ENCODE measurements around the gene PI4KA. TPM values are rescaled to one million over a fixed set of nuclear protein-coding genes. Genes with fewer than 3 reads are reported as not detected.

The PI4KA gene
- total and polyA plus RNA-seq, 2 of the 13 experiments (the other 11 are each of a cell fraction or from before 2014, with no cell fraction given): 27.4 to 56.4 TPM

DNA sequence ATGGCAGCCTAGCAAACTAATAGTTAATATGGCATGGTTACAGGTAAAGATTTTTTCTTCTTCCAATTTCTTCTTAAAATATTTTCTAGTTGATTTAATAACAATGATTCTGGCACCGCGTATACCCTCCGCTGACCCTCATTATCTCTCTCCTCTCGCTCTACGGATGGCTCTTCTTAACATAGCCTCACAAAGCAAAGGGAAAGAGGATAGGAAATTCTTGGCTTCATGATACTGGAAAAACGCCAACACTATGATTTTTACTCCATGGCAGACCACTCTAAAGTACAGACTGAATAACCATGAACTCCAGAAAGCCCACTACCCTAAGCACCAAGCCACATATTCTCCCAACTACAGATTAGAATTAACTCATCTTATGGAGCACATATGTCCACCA is 6.1 kb downstream of the PI4KA start:
- Histone ChIP-seq H2AFZ (ENCODE audit: low read length) (no peak overlapping the region), H3K9me3 (ENCODE audit: low read length) (no peaks in the 10 kb centered on the region), H4K20me1 (ENCODE audit: insufficient read depth, low read length) (peaks cover 12% of the 10 kb centered on the region; the same call in 1 of the 2 replicates), H3K9ac (ENCODE audit: insufficient read depth, low read depth, low read length) (no peak overlapping the region), H3K4me2 (ENCODE audit: low read depth, low read length) (no peak overlapping the region), H3K36me3 (replicated peaks in 1 of 2; ENCODE audit: control insufficient read depth in 1 of 2, insufficient read depth in 2 of 2, low read length in 2 of 2) (no peaks in the 10 kb centered on the region), H3K79me2 (ENCODE audit: insufficient read depth, low read length) (peaks cover 81% of the 10 kb centered on the region), H3K4me1 (ENCODE audit: insufficient read depth, low read length) (peaks cover 46% of the 10 kb centered on the region), H3K27ac (ENCODE audit: extremely low read length, insufficient read depth, low read length) (no peak overlapping the region), H3K4me3 (replicated peaks in 1 of 3; ENCODE audit: insufficient read depth in 1 of 3, low read depth in 2 of 3, low read length in 3 of 3) (no peak overlapping the region), H3K27me3 (ENCODE audit: control insufficient read depth in 1 of 2, insufficient read depth in 2 of 2, low read length in 2 of 2) (no peaks in the 10 kb centered on the region)
- TF ChIP-seq, protein P1, sequence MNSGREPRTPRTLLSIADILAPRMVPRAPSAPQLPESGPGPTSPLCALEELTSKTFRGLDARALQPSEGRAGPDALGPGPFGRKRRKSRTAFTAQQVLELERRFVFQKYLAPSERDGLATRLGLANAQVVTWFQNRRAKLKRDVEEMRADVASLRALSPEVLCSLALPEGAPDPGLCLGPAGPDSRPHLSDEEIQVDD (CRISPR knock-in tag; IDR thresholded peaks at IDR 0.05; ENCODE audit: borderline replicate concordance): no peak
- TF ChIP-seq, protein P2, sequence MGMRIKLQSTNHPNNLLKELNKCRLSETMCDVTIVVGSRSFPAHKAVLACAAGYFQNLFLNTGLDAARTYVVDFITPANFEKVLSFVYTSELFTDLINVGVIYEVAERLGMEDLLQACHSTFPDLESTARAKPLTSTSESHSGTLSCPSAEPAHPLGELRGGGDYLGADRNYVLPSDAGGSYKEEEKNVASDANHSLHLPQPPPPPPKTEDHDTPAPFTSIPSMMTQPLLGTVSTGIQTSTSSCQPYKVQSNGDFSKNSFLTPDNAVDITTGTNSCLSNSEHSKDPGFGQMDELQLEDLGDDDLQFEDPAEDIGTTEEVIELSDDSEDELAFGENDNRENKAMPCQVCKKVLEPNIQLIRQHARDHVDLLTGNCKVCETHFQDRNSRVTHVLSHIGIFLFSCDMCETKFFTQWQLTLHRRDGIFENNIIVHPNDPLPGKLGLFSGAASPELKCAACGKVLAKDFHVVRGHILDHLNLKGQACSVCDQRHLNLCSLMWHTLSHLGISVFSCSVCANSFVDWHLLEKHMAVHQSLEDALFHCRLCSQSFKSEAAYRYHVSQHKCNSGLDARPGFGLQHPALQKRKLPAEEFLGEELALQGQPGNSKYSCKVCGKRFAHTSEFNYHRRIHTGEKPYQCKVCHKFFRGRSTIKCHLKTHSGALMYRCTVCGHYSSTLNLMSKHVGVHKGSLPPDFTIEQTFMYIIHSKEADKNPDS (CRISPR knock-in tag; IDR thresholded peaks at IDR 0.05): no peak
- TF ChIP-seq ZNF839 (CRISPR knock-in tag; IDR thresholded peaks at IDR 0.05; ENCODE audit: borderline replicate concordance) (no peak), HNRNPH1 (optimal IDR thresholded peaks at IDR 0.05; ENCODE audit: low read depth, low read length) (no peak), MTF2 (CRISPR knock-in tag; IDR thresholded peaks at IDR 0.05; ENCODE audit: borderline replicate concordance) (no peak), NFE2L2 (IDR thresholded peaks at IDR 0.05; ENCODE audit: low read length) (no peak), ZNF737 (CRISPR knock-in tag; IDR thresholded peaks at IDR 0.05; ENCODE audit: borderline replicate concordance) (no peak), FIP1L1 (IDR thresholded peaks at IDR 0.05; ENCODE audit: borderline replicate concordance, insufficient read depth, low read depth, low read length) (no peak), SIN3A (IDR thresholded peaks at IDR 0.05; ENCODE audit: borderline replicate concordance, low read depth, low read length) (no peak), GTF2F1 (IDR thresholded peaks at IDR 0.05; ENCODE audit: low read length) (no peak), ZNF446 (CRISPR knock-in tag; IDR thresholded peaks at IDR 0.05) (no peak)
- TF ChIP-seq, protein P3, sequence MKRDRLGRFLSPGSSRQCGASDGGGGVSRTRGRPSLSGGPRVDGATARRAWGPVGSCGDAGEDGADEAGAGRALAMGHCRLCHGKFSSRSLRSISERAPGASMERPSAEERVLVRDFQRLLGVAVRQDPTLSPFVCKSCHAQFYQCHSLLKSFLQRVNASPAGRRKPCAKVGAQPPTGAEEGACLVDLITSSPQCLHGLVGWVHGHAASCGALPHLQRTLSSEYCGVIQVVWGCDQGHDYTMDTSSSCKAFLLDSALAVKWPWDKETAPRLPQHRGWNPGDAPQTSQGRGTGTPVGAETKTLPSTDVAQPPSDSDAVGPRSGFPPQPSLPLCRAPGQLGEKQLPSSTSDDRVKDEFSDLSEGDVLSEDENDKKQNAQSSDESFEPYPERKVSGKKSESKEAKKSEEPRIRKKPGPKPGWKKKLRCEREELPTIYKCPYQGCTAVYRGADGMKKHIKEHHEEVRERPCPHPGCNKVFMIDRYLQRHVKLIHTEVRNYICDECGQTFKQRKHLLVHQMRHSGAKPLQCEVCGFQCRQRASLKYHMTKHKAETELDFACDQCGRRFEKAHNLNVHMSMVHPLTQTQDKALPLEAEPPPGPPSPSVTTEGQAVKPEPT (CRISPR knock-in tag; IDR thresholded peaks at IDR 0.05; ENCODE audit: low read depth): no peak
- TF ChIP-seq, protein P4, sequence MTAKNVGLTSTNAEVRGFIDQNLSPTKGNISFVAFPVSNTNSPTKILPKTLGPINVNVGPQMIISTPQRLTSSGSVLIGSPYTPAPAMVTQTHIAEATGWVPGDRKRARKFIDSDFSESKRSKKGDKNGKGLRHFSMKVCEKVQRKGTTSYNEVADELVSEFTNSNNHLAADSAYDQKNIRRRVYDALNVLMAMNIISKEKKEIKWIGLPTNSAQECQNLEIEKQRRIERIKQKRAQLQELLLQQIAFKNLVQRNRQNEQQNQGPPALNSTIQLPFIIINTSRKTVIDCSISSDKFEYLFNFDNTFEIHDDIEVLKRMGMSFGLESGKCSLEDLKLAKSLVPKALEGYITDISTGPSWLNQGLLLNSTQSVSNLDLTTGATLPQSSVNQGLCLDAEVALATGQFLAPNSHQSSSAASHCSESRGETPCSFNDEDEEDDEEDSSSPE (CRISPR knock-in tag; IDR thresholded peaks at IDR 0.05): no peak
- TF ChIP-seq, protein P5, sequence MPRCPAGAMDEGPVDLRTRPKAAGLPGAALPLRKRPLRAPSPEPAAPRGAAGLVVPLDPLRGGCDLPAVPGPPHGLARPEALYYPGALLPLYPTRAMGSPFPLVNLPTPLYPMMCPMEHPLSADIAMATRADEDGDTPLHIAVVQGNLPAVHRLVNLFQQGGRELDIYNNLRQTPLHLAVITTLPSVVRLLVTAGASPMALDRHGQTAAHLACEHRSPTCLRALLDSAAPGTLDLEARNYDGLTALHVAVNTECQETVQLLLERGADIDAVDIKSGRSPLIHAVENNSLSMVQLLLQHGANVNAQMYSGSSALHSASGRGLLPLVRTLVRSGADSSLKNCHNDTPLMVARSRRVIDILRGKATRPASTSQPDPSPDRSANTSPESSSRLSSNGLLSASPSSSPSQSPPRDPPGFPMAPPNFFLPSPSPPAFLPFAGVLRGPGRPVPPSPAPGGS (CRISPR knock-in tag; IDR thresholded peaks at IDR 0.05): no peak
- intact Hi-C loops (cut with micrococcal nuclease; ENCODE audit: unreplicated experiment) (no loop called here), in situ Hi-C loops (cut with HindIII; ENCODE audit: extremely low pct_ligation_motif_present, low pct_unique_long_range_greater_than_20kb) (loop anchor here (10.0 kb wide), 1 partner anchor 58 kb away; no protein-coding TSS in a partner anchor)
- WGBS (ENCODE audit: low lambda C conversion rate): 96% methylated on average over 6 of the region's 6 CpGs
- ChIA-PET POLR2A (interaction anchor here (0.8 kb wide), 1 partner anchor 69 kb away, joined by 3 read pairs; no protein-coding TSS in a partner anchor), CTCF (ENCODE audit: low intra/inter-chr PET ratio, low total read pairs) (no interaction called here)
- FAIRE-seq (no peak), DNase-seq (ENCODE audit: low spot score) (no peak), ATAC-seq (no peak)
- BruUV-seq (replicated peaks): no TSS peak

Measured in HepG2 (cell line).